ENCODE measurements around the gene LRRC27.

The LRRC27 gene

GRCh38 chr10:132357286-132358058 is 25.5 kb downstream of the LRRC27 start:
- no peak for DNase-seq (ENCODE audit: low spot score)

DNA sequence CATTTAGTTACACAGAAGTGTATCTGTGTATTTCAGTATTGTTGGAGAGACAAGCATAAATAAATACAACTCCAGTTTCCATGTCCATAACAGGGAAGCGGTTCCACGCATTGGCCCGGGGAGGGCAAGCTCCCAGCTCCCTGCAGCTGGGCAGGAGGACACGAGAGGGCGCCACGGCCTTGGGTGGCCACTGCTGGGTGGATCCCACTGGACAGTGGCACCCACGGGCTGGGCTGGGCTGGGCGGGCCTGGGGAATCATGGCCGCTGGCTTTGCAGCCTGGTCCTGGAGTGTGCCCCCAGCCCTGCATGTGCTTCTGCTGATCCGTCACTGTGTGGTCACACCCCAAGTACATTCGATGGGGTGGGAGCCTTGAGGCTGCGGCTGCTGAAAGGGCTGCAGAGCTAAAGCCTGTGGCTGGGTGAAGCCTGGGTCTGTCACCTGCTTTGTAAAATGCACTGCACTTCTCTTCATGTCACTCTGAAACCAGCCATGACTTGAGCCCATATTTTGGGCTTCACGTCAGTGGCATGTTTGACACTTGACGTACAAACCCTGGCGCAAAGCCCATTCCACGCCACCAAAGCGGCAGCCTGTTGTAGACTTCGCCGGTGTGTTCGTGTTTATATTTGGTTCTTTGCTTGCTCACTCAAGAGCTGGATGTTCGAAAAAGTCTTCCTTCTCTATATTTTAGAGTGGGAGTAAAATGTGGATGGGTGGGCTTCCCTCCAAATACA is 27.5 kb downstream of the LRRC27 start:
- no peak for DNase-seq (ENCODE audit: low spot score)

DNA sequence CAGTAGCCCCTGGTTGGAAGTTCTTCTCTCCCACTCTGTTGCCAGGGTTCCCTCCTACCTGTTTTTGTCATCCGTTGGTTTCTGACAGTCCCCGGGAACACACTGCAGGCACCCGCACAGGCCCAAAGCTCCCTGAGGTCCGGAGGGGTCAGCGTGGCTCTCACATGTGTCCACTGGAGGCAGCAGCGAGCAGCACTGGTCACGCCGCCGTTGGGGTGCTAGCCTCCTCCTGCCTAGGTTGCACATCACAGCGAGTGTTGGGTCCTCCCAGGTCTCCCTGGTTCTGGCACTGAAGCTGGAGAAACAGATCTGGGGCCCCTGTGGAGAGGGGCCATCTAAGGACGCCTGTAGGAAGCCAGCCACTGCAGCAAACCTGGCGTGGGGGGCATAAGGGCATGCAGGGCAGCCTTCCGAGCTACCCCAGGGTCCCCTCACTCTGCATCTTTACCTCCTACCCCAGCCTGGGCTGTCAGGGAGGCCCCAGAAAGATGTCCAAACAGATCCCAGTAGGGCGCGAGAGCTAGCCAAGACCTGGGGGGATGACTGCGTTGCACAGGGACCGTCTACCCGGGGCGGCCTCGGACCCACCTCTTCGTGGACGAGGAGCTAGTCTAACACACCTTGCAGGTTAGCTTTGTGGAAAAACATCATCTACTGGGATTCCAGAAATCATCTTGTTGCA is 28.9 kb downstream of the LRRC27 start:
- peak; percentile 85 for DNase-seq (ENCODE audit: low spot score)

DNA sequence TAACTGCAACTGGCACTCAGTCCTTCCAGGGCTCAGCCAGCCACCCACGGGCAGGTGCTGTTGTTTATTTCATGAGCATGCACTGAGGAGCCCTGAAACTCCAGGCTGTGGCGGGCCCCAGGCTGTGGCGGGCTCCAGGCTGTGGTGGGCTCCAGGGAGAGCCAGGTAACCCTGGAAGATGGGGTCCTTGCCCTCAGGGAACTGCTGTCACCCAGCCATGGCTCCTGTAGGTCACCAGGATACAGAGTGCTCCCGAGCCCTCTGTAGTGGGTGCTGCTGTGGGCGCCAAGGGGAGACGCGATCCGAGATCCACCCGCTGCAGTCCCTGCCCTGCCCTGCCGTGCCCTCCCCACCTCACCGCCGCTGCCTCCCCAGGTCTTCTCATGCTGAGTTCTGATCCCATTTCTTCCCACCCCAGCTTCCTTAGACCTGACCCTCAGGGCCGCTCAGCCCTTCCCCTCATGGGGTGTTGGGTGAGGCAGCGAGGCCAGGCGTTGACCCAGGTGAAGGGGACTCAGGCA is 29.6 kb downstream of the LRRC27 start:
- DNase-seq (ENCODE audit: low spot score): no peak

DNA sequence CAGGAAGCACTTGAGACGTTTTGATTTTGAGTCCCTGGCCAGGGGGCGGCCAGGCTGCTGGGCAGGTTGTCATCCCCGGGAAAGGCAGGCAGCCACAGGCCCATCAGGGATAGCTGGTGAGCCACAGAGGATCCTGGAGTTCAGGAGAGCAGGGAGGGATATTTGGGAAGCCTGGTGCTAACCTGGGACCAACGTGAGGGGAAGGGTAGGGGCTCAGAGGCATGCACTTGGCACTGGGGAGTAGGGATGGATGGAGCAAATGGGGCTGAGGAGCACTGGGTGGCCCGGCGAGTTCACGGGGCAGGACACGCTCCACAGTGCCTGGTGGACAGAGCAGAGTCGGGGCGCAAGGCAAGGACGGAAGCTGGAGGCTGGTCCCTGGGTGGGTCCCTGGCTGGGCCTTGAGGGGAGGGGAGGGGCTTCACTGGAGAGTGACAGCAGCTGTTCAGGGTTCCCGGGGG is 30.2 kb downstream of the LRRC27 start:
- no peak for DNase-seq (ENCODE audit: low spot score)

- no peak for DNase-seq (ENCODE audit: low spot score)
Observed at GRCh38 chr10:132363376-132363775, 31.4 kb downstream of the LRRC27 start.

- DNase-seq (ENCODE audit: low spot score): no peak
Observed at GRCh38 chr10:132363921-132364593, 32.1 kb downstream of the LRRC27 start.

DNA sequence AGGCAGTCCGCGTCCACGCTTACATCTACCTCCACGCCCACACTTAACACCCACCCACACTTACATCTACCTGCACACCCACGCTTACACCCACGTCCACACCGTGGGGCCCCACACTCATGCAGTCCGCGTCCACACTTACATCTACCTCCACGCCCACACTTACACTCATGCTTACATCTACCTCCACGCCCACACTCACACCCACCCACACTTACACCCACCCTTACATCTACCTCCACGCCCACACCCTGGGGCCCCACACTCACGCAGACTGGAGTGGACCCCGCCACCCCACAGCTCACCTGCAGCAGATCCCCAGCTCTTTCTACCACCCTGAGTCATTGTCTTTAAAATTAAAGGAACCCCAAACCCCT is 32.6 kb downstream of the LRRC27 start:
- no peak for DNase-seq (ENCODE audit: low spot score)

GRCh38 chr10:132365102-132365501 is 33.1 kb downstream of the LRRC27 start:
- no peak for DNase-seq (ENCODE audit: low spot score)

DNA sequence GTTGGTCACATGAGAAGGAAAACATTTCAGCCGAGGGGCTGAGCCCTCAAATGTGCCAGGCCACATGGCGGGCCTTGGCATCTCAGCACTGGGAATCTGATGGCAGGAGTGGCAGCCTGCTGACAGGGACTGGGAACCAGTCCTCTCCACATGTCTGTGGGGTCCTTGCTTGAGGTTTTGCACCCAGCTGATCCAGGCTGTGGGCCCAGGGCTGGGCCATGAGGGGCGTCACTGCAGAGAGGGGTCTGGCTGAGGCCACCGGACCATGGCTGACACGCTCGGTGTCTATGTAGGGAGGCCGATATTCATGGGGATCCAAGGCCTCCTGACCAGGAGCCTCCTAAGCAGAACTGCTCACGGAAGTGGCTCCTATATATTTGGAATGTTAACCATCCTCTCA is 34.0 kb downstream of the LRRC27 start:
- no peak for DNase-seq (ENCODE audit: low spot score)

GRCh38 chr10:132366499-132366898 is 34.5 kb downstream of the LRRC27 start:
- no peak for DNase-seq (ENCODE audit: low spot score)

- DNase-seq (ENCODE audit: low spot score): no peak
Observed at GRCh38 chr10:132368391-132368790, 36.4 kb downstream of the LRRC27 start.

- no peak for DNase-seq (ENCODE audit: low spot score)
Observed at GRCh38 chr10:132368881-132369635, 37.1 kb downstream of the LRRC27 start.

DNA sequence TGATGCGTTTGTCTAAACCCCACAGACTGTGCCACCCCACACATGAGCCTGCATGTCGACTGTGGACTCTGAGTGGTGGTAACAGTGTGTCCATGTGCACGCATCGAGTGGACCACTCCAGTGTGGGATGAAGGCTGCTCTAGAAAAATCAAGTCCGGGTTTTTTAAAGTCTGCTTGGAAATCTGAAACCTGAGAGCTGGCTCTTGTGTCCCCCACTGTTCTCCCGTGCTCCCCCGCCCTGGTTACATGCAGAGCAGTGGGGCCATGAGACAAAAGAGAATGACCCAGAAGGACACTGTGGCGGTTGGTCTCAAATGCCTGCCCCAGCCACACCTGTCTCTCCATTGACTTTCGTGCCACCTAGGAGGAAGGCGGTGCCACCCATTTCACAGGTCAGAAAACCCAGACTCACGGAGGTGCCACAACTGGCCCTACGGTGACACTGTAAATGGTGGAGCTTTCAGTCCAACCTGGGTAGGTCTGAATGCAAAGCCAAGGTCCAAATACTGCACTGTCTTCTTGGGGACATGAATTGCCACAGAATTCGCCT is 37.7 kb downstream of the LRRC27 start:
- DNase-seq (ENCODE audit: low spot score): no peak

DNA sequence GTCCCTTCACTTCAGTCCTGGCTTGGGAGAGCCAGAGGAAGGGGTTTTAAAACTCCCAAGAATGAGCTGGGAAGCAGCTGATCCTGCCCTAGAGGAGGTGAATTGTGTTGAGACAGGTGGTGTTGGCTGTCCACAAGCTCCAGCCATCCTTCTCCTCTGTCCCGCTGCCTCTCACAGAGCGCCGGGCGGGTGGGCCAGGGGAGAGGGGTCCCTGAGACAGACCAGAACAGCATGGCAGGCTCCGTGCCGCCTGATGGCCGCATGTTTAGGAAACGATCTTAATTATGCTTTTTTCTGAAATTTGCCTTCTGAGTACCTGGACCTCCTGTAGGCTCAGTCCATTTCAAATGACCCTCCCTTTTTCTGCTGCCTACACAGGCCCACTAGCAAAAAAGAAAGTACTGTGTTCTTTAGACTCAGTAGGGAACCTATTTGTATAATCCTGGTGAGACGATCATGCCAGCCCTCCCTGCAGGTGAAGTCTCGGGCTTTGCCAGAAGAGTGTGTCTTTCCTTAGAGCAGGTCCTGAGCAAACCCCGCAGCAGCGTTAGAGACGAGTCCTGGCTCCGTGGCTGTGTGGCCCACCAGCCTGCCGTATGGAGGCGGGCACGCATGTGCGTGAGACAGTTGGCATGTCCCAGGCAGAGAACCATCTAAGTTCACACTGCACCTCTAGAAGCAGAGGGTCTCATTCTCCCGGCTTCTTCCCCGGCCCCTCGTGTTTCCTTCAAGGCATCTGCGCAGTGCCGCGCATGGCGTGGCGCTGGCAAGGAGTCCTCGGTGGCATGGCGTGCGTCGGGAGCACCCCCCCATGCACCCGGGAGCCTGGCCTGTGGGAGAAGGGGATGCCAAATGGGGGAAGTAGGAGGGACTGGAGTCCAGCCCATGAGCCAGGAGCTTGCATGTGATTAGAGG is 38.7 kb downstream of the LRRC27 start:
- DNase-seq (ENCODE audit: low spot score): no peak

DNA sequence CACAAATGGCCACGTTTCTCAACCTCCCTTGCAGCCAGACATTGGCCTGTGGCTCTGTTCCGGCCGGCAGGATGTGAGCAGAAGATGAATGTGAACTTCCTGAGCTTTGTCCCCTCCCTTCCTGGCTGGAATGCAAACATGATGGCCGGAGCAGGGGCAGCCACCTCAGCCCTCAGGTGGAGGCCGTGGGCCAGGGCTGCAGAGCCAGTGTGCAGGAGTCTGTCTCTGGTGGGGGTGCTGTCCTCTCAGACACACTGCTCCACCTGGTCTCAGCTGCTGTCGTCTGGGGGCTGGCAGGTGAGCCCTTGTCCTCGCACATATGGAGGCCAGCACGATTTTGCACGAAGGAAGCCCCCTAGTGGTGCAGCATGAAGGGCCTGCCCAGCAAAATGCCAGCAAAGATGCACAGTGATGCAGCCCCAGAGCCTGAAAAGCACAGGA is 39.7 kb downstream of the LRRC27 start:
- DNase-seq (ENCODE audit: low spot score): no peak

DNA sequence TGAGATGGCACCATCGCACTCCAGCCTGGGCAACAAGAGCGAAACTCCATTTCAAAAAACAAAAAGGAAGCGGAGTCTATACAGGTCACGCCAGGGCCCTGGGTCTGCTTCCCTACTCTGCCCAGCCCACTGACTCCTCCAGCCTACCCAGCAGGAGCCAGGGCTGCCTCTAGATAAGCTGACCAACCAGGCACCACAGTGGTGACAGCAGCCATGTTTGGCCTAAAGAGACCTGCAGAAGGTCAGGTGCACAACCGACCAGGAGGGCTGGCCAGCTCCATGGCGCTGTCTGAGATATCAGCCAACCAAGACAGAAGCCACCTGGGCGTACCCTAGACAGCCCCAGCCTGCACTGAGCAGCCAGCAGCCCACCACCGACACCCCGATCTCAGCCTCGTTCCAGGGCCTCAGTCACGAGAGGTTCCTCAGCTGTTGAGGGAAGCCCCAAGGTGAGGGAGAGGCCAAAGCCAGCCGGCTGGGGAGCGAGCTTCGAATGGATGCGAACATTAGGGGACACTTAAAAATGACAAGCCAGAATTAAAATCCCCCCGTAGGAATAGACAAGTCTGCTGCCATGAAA is 40.6 kb downstream of the LRRC27 start:
- no peak for DNase-seq (ENCODE audit: low spot score)

GRCh38 chr10:132373241-132373955 is 41.4 kb downstream of the LRRC27 start:
- no peak for DNase-seq (ENCODE audit: low spot score)

DNA sequence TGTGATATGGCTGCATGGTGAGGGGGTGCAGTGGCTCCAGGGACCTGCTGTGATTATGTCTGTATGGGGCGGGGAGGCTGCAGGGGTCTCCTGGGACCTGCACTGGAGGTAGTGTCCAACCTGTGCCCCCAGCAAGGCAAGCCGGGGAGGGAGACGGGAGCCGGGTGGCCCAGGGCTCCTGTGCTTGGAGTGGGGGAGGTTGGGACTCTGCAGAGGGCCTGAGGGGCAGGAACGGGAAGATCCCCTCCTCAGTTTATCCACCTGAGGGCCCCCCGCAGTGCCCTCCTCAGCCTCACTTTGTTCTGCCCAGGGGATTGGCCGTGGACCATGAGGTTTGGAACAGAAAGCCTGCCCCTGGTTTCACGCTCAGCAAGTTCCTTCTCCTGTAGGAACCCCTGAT is 42.2 kb downstream of the LRRC27 start:
- DNase-seq (ENCODE audit: low spot score): no peak

Data from iPS-NIHi11 (cell line).